ENCODE results near the gene TC2N.

DNA sequence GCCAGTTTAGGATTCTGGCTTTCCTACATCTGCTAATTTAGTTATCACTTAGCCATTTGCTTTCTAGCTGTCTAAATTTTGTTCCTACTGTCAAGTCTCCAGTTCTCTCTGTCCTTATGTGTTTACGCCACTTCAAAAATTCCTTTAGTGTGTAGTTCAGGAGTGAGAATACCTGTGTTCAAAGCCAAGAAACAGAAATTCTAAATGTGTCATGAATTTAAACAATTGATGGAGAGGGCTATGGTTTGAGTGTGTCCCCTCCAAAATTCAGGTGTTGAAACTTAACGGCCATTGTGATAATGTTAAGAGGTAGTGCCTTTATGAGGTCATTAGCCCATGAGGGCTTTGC lies 124.1 kb downstream of the TC2N start:
- TF ChIP-seq, protein P1, sequence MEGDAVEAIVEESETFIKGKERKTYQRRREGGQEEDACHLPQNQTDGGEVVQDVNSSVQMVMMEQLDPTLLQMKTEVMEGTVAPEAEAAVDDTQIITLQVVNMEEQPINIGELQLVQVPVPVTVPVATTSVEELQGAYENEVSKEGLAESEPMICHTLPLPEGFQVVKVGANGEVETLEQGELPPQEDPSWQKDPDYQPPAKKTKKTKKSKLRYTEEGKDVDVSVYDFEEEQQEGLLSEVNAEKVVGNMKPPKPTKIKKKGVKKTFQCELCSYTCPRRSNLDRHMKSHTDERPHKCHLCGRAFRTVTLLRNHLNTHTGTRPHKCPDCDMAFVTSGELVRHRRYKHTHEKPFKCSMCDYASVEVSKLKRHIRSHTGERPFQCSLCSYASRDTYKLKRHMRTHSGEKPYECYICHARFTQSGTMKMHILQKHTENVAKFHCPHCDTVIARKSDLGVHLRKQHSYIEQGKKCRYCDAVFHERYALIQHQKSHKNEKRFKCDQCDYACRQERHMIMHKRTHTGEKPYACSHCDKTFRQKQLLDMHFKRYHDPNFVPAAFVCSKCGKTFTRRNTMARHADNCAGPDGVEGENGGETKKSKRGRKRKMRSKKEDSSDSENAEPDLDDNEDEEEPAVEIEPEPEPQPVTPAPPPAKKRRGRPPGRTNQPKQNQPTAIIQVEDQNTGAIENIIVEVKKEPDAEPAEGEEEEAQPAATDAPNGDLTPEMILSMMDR (conservative IDR thresholded peaks at IDR 0.05), result no peak
- no peak for TF ChIP-seq ZFX (IDR thresholded peaks at IDR 0.05)

All from C4-2B (cell line).